ENCODE measurements around the gene PATE3.

- no peak for TF ChIP-seq CTCF (IDR thresholded peaks at IDR 0.05; ENCODE audit: low read depth, low read length)
- no peak for TF ChIP-seq EZH2phosphoT487 (IDR thresholded peaks at IDR 0.05; ENCODE audit: low read depth)
Observed at GRCh38 chr11:125777309-125777708, 10.6 kb upstream of the PATE3 start.

Measured in OCI-LY3 (cell line).